GM19043 (cell line): ENCODE measurements around the gene B4GAT1.
"Not testable (repeated sequence)": the region's sequence is repeated elsewhere in the genome, so short reads cannot be mapped to it uniquely, and the experiment has no call there.

Source experiments
- ATAC-seq: cut with Tn5 transposase; IDR thresholded peaks from one replicate; pipeline ENCODE4 v1.9.1; 2021; ENCODE audit warnings: low read depth; ENCODE audit not compliant: unreplicated experiment

The B4GAT1 gene

GRCh38 chr11:66363805-66364535 is 16.5 kb upstream of the B4GAT1 start:
- ATAC-seq, result no peak

- no peak for ATAC-seq
Observed at GRCh38 chr11:66363187-66363601, 15.8 kb upstream of the B4GAT1 start.

GRCh38 chr11:66362481-66363147 is 15.2 kb upstream of the B4GAT1 start:
- no peak for ATAC-seq

GRCh38 chr11:66361502-66361941 is 14.1 kb upstream of the B4GAT1 start:
- no peak for ATAC-seq

- no peak for ATAC-seq
Observed at GRCh38 chr11:66360406-66361073, 13.1 kb upstream of the B4GAT1 start.

GRCh38 chr11:66359662-66360087 is 12.2 kb upstream of the B4GAT1 start:
- no peak for ATAC-seq

- not testable (repeated sequence) for ATAC-seq
Observed at GRCh38 chr11:66350560-66351235, 3.3 kb upstream of the B4GAT1 start.

- ATAC-seq, result no peak
Observed at GRCh38 chr11:66349084-66349386, 1.6 kb upstream of the B4GAT1 start.

GRCh38 chr11:66346476-66347424 is 679 bp downstream of the B4GAT1 start:
- no peak for ATAC-seq

- ATAC-seq, result no peak
Observed at GRCh38 chr11:66345316-66345649, 2.1 kb downstream of the B4GAT1 start.

GRCh38 chr11:66344550-66345315 is 2.7 kb downstream of the B4GAT1 start, which contains the start of gene BRMS1:
BRMS1 (minus strand) TSS chr11:66345104; CDS start chr11:66342234, 2,870 bp downstream.
- ATAC-seq, result peak; percentile 67

GRCh38 chr11:66343176-66343575 is 4.3 kb downstream of the B4GAT1 start:
- ATAC-seq, result no peak

GRCh38 chr11:66341502-66342126 is 5.8 kb downstream of the B4GAT1 start:
- ATAC-seq, result no peak

- no peak for ATAC-seq
Observed at GRCh38 chr11:66340596-66341501, 6.6 kb downstream of the B4GAT1 start.

GRCh38 chr11:66339686-66340483 is 7.5 kb downstream of the B4GAT1 start:
- ATAC-seq, result no peak

- ATAC-seq, result no peak
Observed at GRCh38 chr11:66339162-66339675, 8.2 kb downstream of the B4GAT1 start.
